ENCODE measurements around the gene KCNN4. TPM values are rescaled to one million over a fixed set of nuclear protein-coding genes. Genes with fewer than 3 reads are reported as not detected.
"Not testable (repeated sequence)": the region's sequence is repeated elsewhere in the genome, so short reads cannot be mapped to it uniquely, and the experiment has no call there.

The KCNN4 gene
- 1 to 10 TPM; 3.9 to 4.6 TPM for polyA plus RNA-seq

GRCh38 chr19:43780706-43781525, at the start of gene KCNN4:
TSS of gene KCNN4 (minus strand) at chr19:43780973. CDS start at chr19:43780861, 112 bp downstream.
- H3K9me3 ChIP-seq (ENCODE audit: control insufficient read depth in 2 of 2, insufficient read depth in 1 of 2, low read depth in 1 of 2, low read length in 1 of 2) = no peaks in the 10 kb centered on the region
- 16 to 21% methylated on average over 19 of the region's 19 CpGs for WGBS, 2 donors
- peaks cover 5 to 30% of the 10 kb centered on the region in 2 donors for H3K4me1 ChIP-seq (ENCODE audit: control insufficient read depth in 2 of 2, insufficient read depth in 2 of 2, low read length in 1 of 2)
- no peaks in the 10 kb centered on the region for H3K36me3 ChIP-seq (ENCODE audit: control insufficient read depth in 2 of 2, insufficient read depth in 2 of 2, low read length in 1 of 2)
- peak within 1 kb of the TSS; percentile 43 to 58 for H3K27ac ChIP-seq (ENCODE audit: low read depth in 2 of 2, low read length in 1 of 2)
- no peaks in the 10 kb centered on the region for H3K27me3 ChIP-seq (ENCODE audit: control insufficient read depth in 1 of 2, insufficient read depth in 2 of 2, low read length in 2 of 2)
- H3K4me3 ChIP-seq (ENCODE audit: low read depth in 1 of 2, low read length in 2 of 2) = peak within 1 kb of the TSS; percentile 15 to 19

- peak within 1 kb of the TSS; percentile 55 to 89 for H3K4me3 ChIP-seq (ENCODE audit: low read depth in 1 of 2, low read length in 2 of 2)
- H3K27ac ChIP-seq (ENCODE audit: low read depth in 2 of 2, low read length in 1 of 2) = peak within 1 kb of the TSS; percentile 75 to 79
- H3K4me1 ChIP-seq (ENCODE audit: control insufficient read depth in 2 of 2, insufficient read depth in 2 of 2, low read length in 1 of 2) = no peaks in the 10 kb centered on the region
- no peaks in the 10 kb centered on the region for H3K27me3 ChIP-seq (ENCODE audit: control insufficient read depth in 1 of 2, insufficient read depth in 2 of 2, low read length in 2 of 2)
- WGBS, 2 donors = 8 to 10% methylated on average over 46 of the region's 46 CpGs
- H3K36me3 ChIP-seq (ENCODE audit: control insufficient read depth in 2 of 2, insufficient read depth in 2 of 2, low read length in 1 of 2) = no peaks in the 10 kb centered on the region
- no peaks in the 10 kb centered on the region for H3K9me3 ChIP-seq (ENCODE audit: control insufficient read depth in 2 of 2, insufficient read depth in 1 of 2, low read depth in 1 of 2, low read length in 1 of 2)
Measured at GRCh38 chr19:43826787-43827754, 46.3 kb upstream of the KCNN4 start, which contains the start of gene ZNF283. TSS of gene ZNF283 (plus strand) at chr19:43827321. CDS start at chr19:43833505, 6,184 bp downstream.

GRCh38 chr19:43824572-43824971, 43.8 kb upstream of the KCNN4 start:
- H3K9me3 ChIP-seq (ENCODE audit: control insufficient read depth in 2 of 2, insufficient read depth in 1 of 2, low read depth in 1 of 2, low read length in 1 of 2); H3K27ac ChIP-seq (ENCODE audit: low read depth in 2 of 2, low read length in 1 of 2); H3K36me3 ChIP-seq (ENCODE audit: control insufficient read depth in 2 of 2, insufficient read depth in 2 of 2, low read length in 1 of 2); H3K4me3 ChIP-seq (ENCODE audit: low read depth in 1 of 2, low read length in 2 of 2); H3K4me1 ChIP-seq (ENCODE audit: control insufficient read depth in 2 of 2, insufficient read depth in 2 of 2, low read length in 1 of 2); H3K27me3 ChIP-seq (ENCODE audit: control insufficient read depth in 1 of 2, insufficient read depth in 2 of 2, low read length in 2 of 2): not testable (repeated sequence)
- WGBS, 2 donors = 50 to 52% methylated on average over 4 of the region's 4 CpGs

GRCh38 chr19:43823856-43824255, 43.1 kb upstream of the KCNN4 start:
- not testable (repeated sequence) for H3K36me3 ChIP-seq (ENCODE audit: control insufficient read depth in 2 of 2, insufficient read depth in 2 of 2, low read length in 1 of 2); H3K4me3 ChIP-seq (ENCODE audit: low read depth in 1 of 2, low read length in 2 of 2); H3K9me3 ChIP-seq (ENCODE audit: control insufficient read depth in 2 of 2, insufficient read depth in 1 of 2, low read depth in 1 of 2, low read length in 1 of 2); H3K27me3 ChIP-seq (ENCODE audit: control insufficient read depth in 1 of 2, insufficient read depth in 2 of 2, low read length in 2 of 2); H3K27ac ChIP-seq (ENCODE audit: low read depth in 2 of 2, low read length in 1 of 2); H3K4me1 ChIP-seq (ENCODE audit: control insufficient read depth in 2 of 2, insufficient read depth in 2 of 2, low read length in 1 of 2)
- 82 to 85% methylated on average over 3 of the region's 3 CpGs for WGBS, 2 donors

- Histone ChIP-seq H3K27ac (ENCODE audit: low read depth in 2 of 2, low read length in 1 of 2) (no peak overlapping the region), H3K27me3 (ENCODE audit: control insufficient read depth in 1 of 2, insufficient read depth in 2 of 2, low read length in 2 of 2) (no peaks in the 10 kb centered on the region), H3K9me3 (ENCODE audit: control insufficient read depth in 2 of 2, insufficient read depth in 1 of 2, low read depth in 1 of 2, low read length in 1 of 2) (peaks cover 0 to 4% of the 10 kb centered on the region in 2 donors), H3K4me1 (ENCODE audit: control insufficient read depth in 2 of 2, insufficient read depth in 2 of 2, low read length in 1 of 2) (peaks cover 5 to 8% of the 10 kb centered on the region in 2 donors), H3K4me3 (ENCODE audit: low read depth in 1 of 2, low read length in 2 of 2) (peak overlapping the region; percentile 37 to 56), H3K36me3 (ENCODE audit: control insufficient read depth in 2 of 2, insufficient read depth in 2 of 2, low read length in 1 of 2) (no peaks in the 10 kb centered on the region)
- WGBS, 2 donors = 30 to 38% methylated on average over 5 of the region's 5 CpGs
Measured at GRCh38 chr19:43820884-43821215, 40.1 kb upstream of the KCNN4 start.

- Histone ChIP-seq H3K27me3 (ENCODE audit: control insufficient read depth in 1 of 2, insufficient read depth in 2 of 2, low read length in 2 of 2) (no peaks in the 10 kb centered on the region), H3K27ac (ENCODE audit: low read depth in 2 of 2, low read length in 1 of 2) (no peak overlapping the region), H3K4me3 (ENCODE audit: low read depth in 1 of 2, low read length in 2 of 2) (peak overlapping the region; percentile 37 to 56), H3K36me3 (ENCODE audit: control insufficient read depth in 2 of 2, insufficient read depth in 2 of 2, low read length in 1 of 2) (no peaks in the 10 kb centered on the region), H3K4me1 (ENCODE audit: control insufficient read depth in 2 of 2, insufficient read depth in 2 of 2, low read length in 1 of 2) (peaks cover 5 to 8% of the 10 kb centered on the region in 2 donors), H3K9me3 (ENCODE audit: control insufficient read depth in 2 of 2, insufficient read depth in 1 of 2, low read depth in 1 of 2, low read length in 1 of 2) (peaks cover 0 to 4% of the 10 kb centered on the region in 2 donors)
- 14 to 18% methylated on average over 48 of the region's 48 CpGs for WGBS, 2 donors
Measured at GRCh38 chr19:43820098-43820883, 39.5 kb upstream of the KCNN4 start.

GRCh38 chr19:43818500-43818899, 37.7 kb upstream of the KCNN4 start:
- Histone ChIP-seq H3K9me3 (ENCODE audit: control insufficient read depth in 2 of 2, insufficient read depth in 1 of 2, low read depth in 1 of 2, low read length in 1 of 2) (peaks cover 0 to 4% of the 10 kb centered on the region in 2 donors), H3K27ac (ENCODE audit: low read depth in 2 of 2, low read length in 1 of 2) (no peak overlapping the region), H3K4me3 (ENCODE audit: low read depth in 1 of 2, low read length in 2 of 2) (no peak overlapping the region), H3K27me3 (ENCODE audit: control insufficient read depth in 1 of 2, insufficient read depth in 2 of 2, low read length in 2 of 2) (no peaks in the 10 kb centered on the region), H3K36me3 (ENCODE audit: control insufficient read depth in 2 of 2, insufficient read depth in 2 of 2, low read length in 1 of 2) (no peaks in the 10 kb centered on the region), H3K4me1 (ENCODE audit: control insufficient read depth in 2 of 2, insufficient read depth in 2 of 2, low read length in 1 of 2) (peaks cover 5 to 8% of the 10 kb centered on the region in 2 donors)
- WGBS, 2 donors = 59 to 75% methylated on average over 5 of the region's 5 CpGs

- not testable (repeated sequence) for H3K36me3 ChIP-seq (ENCODE audit: control insufficient read depth in 2 of 2, insufficient read depth in 2 of 2, low read length in 1 of 2); H3K9me3 ChIP-seq (ENCODE audit: control insufficient read depth in 2 of 2, insufficient read depth in 1 of 2, low read depth in 1 of 2, low read length in 1 of 2); H3K27me3 ChIP-seq (ENCODE audit: control insufficient read depth in 1 of 2, insufficient read depth in 2 of 2, low read length in 2 of 2); H3K27ac ChIP-seq (ENCODE audit: low read depth in 2 of 2, low read length in 1 of 2); H3K4me3 ChIP-seq (ENCODE audit: low read depth in 1 of 2, low read length in 2 of 2); H3K4me1 ChIP-seq (ENCODE audit: control insufficient read depth in 2 of 2, insufficient read depth in 2 of 2, low read length in 1 of 2)
- 86 to 90% methylated on average over 1 of the region's 1 CpG for WGBS, 2 donors
Measured at GRCh38 chr19:43817454-43817853, 36.7 kb upstream of the KCNN4 start.

Data from esophagus (tissue), 2 donors.